NCI-H774 (cell line): ENCODE data around the gene SLC26A4.

Source experiments
- DNase-seq: peaks from one replicate; lab custom pipeline; 2025; lab: John Stamatoyannopoulos, UW

The SLC26A4 gene

GRCh38 chr7:107696330-107696946, 35.8 kb downstream of the SLC26A4 start:
- no peak for DNase-seq

- no peak for DNase-seq
Observed at GRCh38 chr7:107697321-107698049, 36.9 kb downstream of the SLC26A4 start.

GRCh38 chr7:107700570-107700969, 39.9 kb downstream of the SLC26A4 start:
- no peak for DNase-seq

GRCh38 chr7:107701191-107701590, 40.6 kb downstream of the SLC26A4 start:
- DNase-seq: no peak

- no peak for DNase-seq
Observed at GRCh38 chr7:107703219-107703618, 42.6 kb downstream of the SLC26A4 start.

- no peak for DNase-seq
Observed at GRCh38 chr7:107703872-107704271, 43.2 kb downstream of the SLC26A4 start.

GRCh38 chr7:107708956-107709355, 48.3 kb downstream of the SLC26A4 start:
- no peak for DNase-seq

GRCh38 chr7:107711301-107711700, 50.7 kb downstream of the SLC26A4 start:
- DNase-seq: no peak

GRCh38 chr7:107712025-107712424, 51.4 kb downstream of the SLC26A4 start:
- peak; percentile 46 for DNase-seq

- no peak for DNase-seq
Observed at GRCh38 chr7:107712896-107713295, 52.3 kb downstream of the SLC26A4 start.

GRCh38 chr7:107715531-107715930, 54.9 kb downstream of the SLC26A4 start:
- DNase-seq: no peak

- no peak for DNase-seq
Observed at GRCh38 chr7:107718456-107719193, 58.0 kb downstream of the SLC26A4 start.

- DNase-seq: no peak
Observed at GRCh38 chr7:107721286-107721685, 60.7 kb downstream of the SLC26A4 start.

- DNase-seq: no peak
Observed at GRCh38 chr7:107723255-107723654, 62.6 kb downstream of the SLC26A4 start.

GRCh38 chr7:107725138-107725740, 64.6 kb downstream of the SLC26A4 start:
- DNase-seq: peak; percentile 7

- DNase-seq: no peak
Observed at GRCh38 chr7:107726356-107727130, 65.9 kb downstream of the SLC26A4 start.

GRCh38 chr7:107728276-107728675, 67.6 kb downstream of the SLC26A4 start:
- DNase-seq: no peak

GRCh38 chr7:107742678-107743566, 82.3 kb downstream of the SLC26A4 start:
- DNase-seq: peak; percentile 82

GRCh38 chr7:107743567-107744344, 83.1 kb downstream of the SLC26A4 start, which contains the start of gene CBLL1:
Gene CBLL1 (plus strand): TSS chr7:107744142. CDS start chr7:107744164, 22 bp downstream.
- peak; percentile 91 for DNase-seq

- peak; percentile 46 for DNase-seq
Observed at GRCh38 chr7:107744345-107744750, 83.7 kb downstream of the SLC26A4 start.
